Heart left ventricle (tissue), 16 donors: Measurements from ENCODE around the gene DDX31. TPM values are rescaled to one million over a fixed set of nuclear protein-coding genes. Genes with fewer than 3 reads are reported as not detected.

ENCODE experiments used
- ATAC-seq, 4 donors: fragments of 200-7000 bp; cut with Tn5 transposase; one replicate each; pipeline ENCODE4 v1.9.1; 2020 to 2022; ENCODE audit warnings: moderate library complexity in 4 of 4, mild to moderate bottlenecking in 3 of 4, moderate number of reproducible peaks in 1 of 4
- DNase-seq, 5 donors: peaks; one replicate each; pipeline ENCODE4 v3.0.0-alpha.2; 2020
- H3K27ac ChIP-seq, 12 donors: fragments of 200-600 bp; sonication (generic) in 4 of 12; one replicate each; pipeline versions ENCODE4 v1.5.0 to v1.8.0; 2016 to 2022; ENCODE audit warnings: mild to moderate bottlenecking in 2 of 12
- H3K27me3 ChIP-seq, 9 donors: fragments of 200-600 bp; sonication (generic) in 2 of 9; one replicate each; pipeline versions ENCODE4 v1.5.1 to v1.8.0; 2016 to 2022; ENCODE audit warnings: mild to moderate bottlenecking in 3 of 9
- H3K36me3 ChIP-seq, 9 donors: fragments of 200-600 bp; sonication (generic) in 2 of 9; one replicate each; pipeline versions ENCODE4 v1.5.0 to v1.8.0; 2018 to 2022; ENCODE audit warnings: mild to moderate bottlenecking in 2 of 9
- H3K4me1 ChIP-seq, 12 donors: fragments of 200-600 bp; sonication (generic) in 4 of 12; one replicate each; pipeline versions ENCODE4 v1.5.0 to v1.8.0; 2016 to 2022; ENCODE audit warnings: mild to moderate bottlenecking in 3 of 12
- H3K4me3 ChIP-seq, 12 donors: fragments of 200-600 bp; sonication (generic) in 4 of 12; one replicate each; pipeline versions ENCODE4 v1.5.0 to v1.8.0; 2017 to 2022; ENCODE audit warnings: mild to moderate bottlenecking in 9 of 12, moderate library complexity in 4 of 12
- H3K9me3 ChIP-seq, 12 donors: fragments of 200-600 bp; sonication (generic) in 4 of 12; one replicate each; pipeline versions ENCODE4 v1.5.0 to v1.8.0; 2016 to 2022; ENCODE audit warnings: mild to moderate bottlenecking in 1 of 12
- POLR2A ChIP-seq, 2 donors: fragments of 450-650 bp; IDR thresholded peaks; one replicate each; pipeline ENCODE4 v1.6.1; 2017; ENCODE audit warnings: antibody characterized with exemption in 2 of 2, mild to moderate bottlenecking in 2 of 2, moderate library complexity in 2 of 2
- WGBS, 4 donors: extraction: QIAGEN DNeasy Blood & Tissue Kit in 2 of 4; methylation state at CpG; one replicate each; pipeline versions ENCODE4 v1.1.5 to v1.1.7; 2013 to 2018; 5-methylcytosine and 5-hydroxymethylcytosine counted together
- intact Hi-C, 10 donors: fragments of 100-400 bp; cut with DNase I; formaldehyde crosslinking; loops; one replicate each; pipeline versions ENCODE4 v1.11.1 to v1.14.2; 2022
- polyA plus RNA-seq, 2 donors: library from polyadenylated mRNA; stranded (reverse); fragments of 200-250 nt; gene quantifications; one replicate each; pipeline ENCODE4 v1.2.3, GENCODE V29; 2013
- total RNA-seq, 9 donors: library from RNA; depleted of rRNA in 2 of 9; stranded (reverse); fragments of >200 nt in 2 of 9; fragmentation: NEBNext Ultra II Directional in 3 of 9; extraction: Animal tissue kit (Norgen Biotek cat#: 25700) in 3 of 9; gene quantifications; one replicate each; pipeline versions ENCODE4 v1.1.0 to v1.2.4, GENCODE V29; 2016 to 2023
- TF ChIP-seq, protein P1 (sequence below), 12 donors: fragments of 200-600 bp; sonication (generic) in 4 of 12; IDR thresholded peaks; one replicate each; pipeline versions ENCODE4 v1.5.0 to v1.8.0; 2018 to 2022; ENCODE audit warnings: antibody characterized with exemption in 12 of 12, mild to moderate bottlenecking in 5 of 12
- donor health status: ischemic (EF 13 %, LVEDD 7.1; RV severe dilation, severe dysfunction).
- donor health status: healthy with polysubstance abuse.
- donor health status: DM: no; HTN: yes; CAD: no.
- donor health status: DM: no; HTN: no; CAD: no.
- donor health status: ischemic (EF 25% LVEDD 6.9; RV normal size, moderate dysfunction).
- donor health status: ischemic (EF 25% LVEDD 5.7; RV mildly dilated, moderate dysfunction).
- donor health status: healthy.
- donor health status: DM: yes; HTN: yes; CAD: no.
- donor health status: ischemic (EF 35%, LVEDD 5.7; RV mildly dilated, moderate dysfunction).
- donor health status: nonischemic (EF 11% LVEDD 7.7; RV severe dilation, severe dysfunction).
- donor health status: DM: yes; HTN: yes; CAD: no.
- donor health status: PGD.
- donor health status: ischemic (EF 29% LVEDD 5.4; RV normal size, mild dysfunction).
- donor health status: nonischemic (EF 23%, LVEDD 6.1; RV moderate dilation, normal function).

Gene DDX31
- total and polyA plus RNA-seq, 11 donors = 2.4 to 7.0 (median 5.1) TPM

- Histone ChIP-seq H3K36me3 (peaks cover 0 to 39% (median 13%) of the 10 kb centered on the region in 9 donors), H3K9me3 (no peaks in the 10 kb centered on the region), H3K4me3 (no peak overlapping the region), H3K27ac (peak overlapping the region in 3 of 12 donors; percentile 5 to 37 (median 24)), H3K27me3 (no peaks in the 10 kb centered on the region), H3K4me1 (peaks cover 0 to 29% (median 8%) of the 10 kb centered on the region in 12 donors)
- intact Hi-C loops = no loop called here
- ATAC-seq = peak in 2 of 4 donors; percentile 33 to 45
- no peak for DNase-seq
- no peak for TF ChIP-seq POLR2A (IDR thresholded peaks at IDR 0.05)
- TF ChIP-seq, protein P1, sequence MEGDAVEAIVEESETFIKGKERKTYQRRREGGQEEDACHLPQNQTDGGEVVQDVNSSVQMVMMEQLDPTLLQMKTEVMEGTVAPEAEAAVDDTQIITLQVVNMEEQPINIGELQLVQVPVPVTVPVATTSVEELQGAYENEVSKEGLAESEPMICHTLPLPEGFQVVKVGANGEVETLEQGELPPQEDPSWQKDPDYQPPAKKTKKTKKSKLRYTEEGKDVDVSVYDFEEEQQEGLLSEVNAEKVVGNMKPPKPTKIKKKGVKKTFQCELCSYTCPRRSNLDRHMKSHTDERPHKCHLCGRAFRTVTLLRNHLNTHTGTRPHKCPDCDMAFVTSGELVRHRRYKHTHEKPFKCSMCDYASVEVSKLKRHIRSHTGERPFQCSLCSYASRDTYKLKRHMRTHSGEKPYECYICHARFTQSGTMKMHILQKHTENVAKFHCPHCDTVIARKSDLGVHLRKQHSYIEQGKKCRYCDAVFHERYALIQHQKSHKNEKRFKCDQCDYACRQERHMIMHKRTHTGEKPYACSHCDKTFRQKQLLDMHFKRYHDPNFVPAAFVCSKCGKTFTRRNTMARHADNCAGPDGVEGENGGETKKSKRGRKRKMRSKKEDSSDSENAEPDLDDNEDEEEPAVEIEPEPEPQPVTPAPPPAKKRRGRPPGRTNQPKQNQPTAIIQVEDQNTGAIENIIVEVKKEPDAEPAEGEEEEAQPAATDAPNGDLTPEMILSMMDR (IDR thresholded peaks at IDR 0.05) = no peak
- 71 to 79% (median 76%) methylated on average over 12 of the region's 12 CpGs for WGBS, 4 donors
Measured at GRCh38 chr9:132600326-132600984, 69.3 kb downstream of the DDX31 start.

GRCh38 chr9:132597073-132597775 lies 72.6 kb downstream of the DDX31 start:
- WGBS, 4 donors = 55 to 77% (median 67%) methylated on average over 15 to 16 of the region's 16 CpGs
- no peak overlapping the region for H3K4me3 ChIP-seq
- H3K36me3 ChIP-seq = peaks cover 0 to 54% (median 23%) of the 10 kb centered on the region in 9 donors
- no peaks in the 10 kb centered on the region for H3K9me3 ChIP-seq
- peak; percentile 77 to 91 (median 83) for DNase-seq
- H3K27me3 ChIP-seq = peaks cover 0 to 1% (median 0%) of the 10 kb centered on the region in 9 donors
- peak overlapping the region in 9 of 12 donors; percentile 12 to 79 (median 64) for H3K27ac ChIP-seq
- peaks cover 0 to 29% (median 8%) of the 10 kb centered on the region in 12 donors for H3K4me1 ChIP-seq
- intact Hi-C loops = no loop called here
- TF ChIP-seq, protein P1 (IDR thresholded peaks at IDR 0.05) = no peak
- TF ChIP-seq POLR2A (IDR thresholded peaks at IDR 0.05) = no peak
- ATAC-seq = peak; percentile 95 to 97 (median 96)

DNA sequence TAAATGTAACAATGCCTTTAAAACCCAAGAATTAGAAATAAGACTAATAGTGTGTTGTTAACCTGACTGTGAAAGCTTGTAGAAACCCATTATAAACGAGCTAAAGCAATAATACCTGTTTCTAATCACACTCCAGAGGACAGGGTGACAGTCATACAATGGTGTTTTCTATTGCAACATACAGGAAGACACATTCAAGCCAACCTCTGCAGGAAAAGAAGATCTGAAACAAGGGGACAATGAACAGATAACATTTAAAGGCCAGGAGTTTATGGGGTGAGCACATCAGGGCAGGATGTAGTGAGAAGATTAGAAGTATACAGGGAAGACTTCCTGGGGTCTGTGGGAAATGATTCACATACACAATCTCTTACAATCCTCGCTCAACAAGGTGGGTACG lies 73.6 kb downstream of the DDX31 start:
- intact Hi-C loops = no loop called here
- no peak for DNase-seq
- peaks cover 0 to 11% (median 7%) of the 10 kb centered on the region in 9 donors for H3K27me3 ChIP-seq
- H3K27ac ChIP-seq = no peak overlapping the region
- H3K9me3 ChIP-seq = no peaks in the 10 kb centered on the region
- peaks cover 0 to 51% (median 20%) of the 10 kb centered on the region in 9 donors for H3K36me3 ChIP-seq
- 74 to 79% (median 78%) methylated on average over 3 of the region's 3 CpGs for WGBS, 4 donors
- no peak overlapping the region for H3K4me3 ChIP-seq
- TF ChIP-seq POLR2A (IDR thresholded peaks at IDR 0.05) = no peak
- TF ChIP-seq, protein P1 (IDR thresholded peaks at IDR 0.05) = no peak
- no peak for ATAC-seq
- H3K4me1 ChIP-seq = peaks cover 0 to 28% (median 8%) of the 10 kb centered on the region in 12 donors

GRCh38 chr9:132595319-132595718 lies 74.5 kb downstream of the DDX31 start:
- Histone ChIP-seq H3K27ac (no peak overlapping the region), H3K9me3 (no peaks in the 10 kb centered on the region), H3K4me3 (no peak overlapping the region), H3K27me3 (peaks cover 8 to 20% (median 16%) of the 10 kb centered on the region in 9 donors), H3K4me1 (peaks cover 0 to 27% (median 8%) of the 10 kb centered on the region in 12 donors), H3K36me3 (peaks cover 0 to 44% (median 15%) of the 10 kb centered on the region in 9 donors)
- 81 to 87% (median 84%) methylated on average over 6 of the region's 6 CpGs for WGBS, 4 donors
- intact Hi-C loops = no loop called here
- ATAC-seq = no peak
- no peak for TF ChIP-seq POLR2A (IDR thresholded peaks at IDR 0.05)
- TF ChIP-seq, protein P1 (IDR thresholded peaks at IDR 0.05) = no peak
- no peak for DNase-seq
